Muscle of back (tissue), 11 donors: ENCODE results near the gene DGKQ. TPM values are rescaled to one million over a fixed set of nuclear protein-coding genes. Genes with fewer than 3 reads are reported as not detected.
A peak's percentile ranks its signal among the peaks of the same experiment; 100 is the strongest.

Experiments used
- DNase-seq, 3 donors: peaks; one replicate each; pipeline versions ENCODE4 v3.0.0 to v3.0.0-alpha.2; 2013
- polyA plus RNA-seq, 10 donors: library from polyadenylated mRNA; unstranded; fragments of 120-200 nt; gene quantifications; one replicate each; pipeline ENCODE4 v1.2.1, GENCODE V29; 2013; ENCODE audit not compliant: insufficient read length in 10 of 10

The DGKQ gene
- polyA plus RNA-seq, 10 donors, result 3.4 to 6.1 (median 4.4) TPM

DNA sequence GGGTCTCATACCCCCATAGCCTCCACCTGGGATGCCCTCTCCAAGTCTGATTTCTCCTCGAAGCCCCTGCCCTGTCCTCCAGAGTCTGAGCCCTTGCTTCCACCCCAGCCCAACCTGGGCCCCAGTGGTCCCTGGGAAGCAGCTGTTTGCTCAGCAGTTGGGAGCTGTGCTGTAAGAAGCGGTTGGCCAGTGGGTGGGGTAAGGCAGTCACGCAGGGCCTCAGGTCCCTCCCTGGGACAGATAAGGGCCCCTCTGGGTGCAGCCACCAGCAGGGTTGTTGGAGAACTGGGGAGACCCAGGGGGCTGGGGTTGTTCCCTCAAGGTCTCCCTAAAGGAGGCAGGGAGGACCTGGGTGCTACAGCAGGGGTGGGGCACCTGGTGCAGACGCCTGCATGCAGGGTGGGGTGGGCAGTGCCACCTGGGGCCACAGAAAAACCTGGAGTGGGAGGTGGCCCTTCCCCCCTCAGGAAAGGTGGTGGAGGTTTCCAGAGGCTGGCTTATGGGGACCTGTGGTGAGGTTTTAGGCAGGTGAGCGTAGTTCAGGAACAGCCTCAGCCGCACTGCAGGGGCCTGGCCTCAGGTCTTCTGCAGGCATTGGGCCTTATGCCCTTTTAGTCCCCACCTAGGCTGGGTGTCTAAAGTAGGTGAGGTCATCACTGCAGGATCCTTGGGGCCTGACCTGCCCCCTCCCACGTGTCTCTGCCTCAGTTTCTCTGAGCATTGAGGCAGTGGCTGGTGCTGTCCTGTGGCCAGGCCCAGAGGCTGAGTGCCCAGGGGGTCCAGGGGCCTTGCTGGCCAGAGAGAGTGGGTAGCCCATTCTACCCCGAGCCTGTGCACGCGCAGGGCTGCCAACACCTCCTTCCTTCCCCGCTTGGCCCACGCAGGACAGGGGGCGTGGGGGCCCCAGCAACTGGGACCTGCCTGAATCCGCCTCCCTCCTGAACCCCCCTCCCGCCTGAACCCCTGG is 22.9 kb upstream of the DGKQ start:
- no peak for DNase-seq

DNA sequence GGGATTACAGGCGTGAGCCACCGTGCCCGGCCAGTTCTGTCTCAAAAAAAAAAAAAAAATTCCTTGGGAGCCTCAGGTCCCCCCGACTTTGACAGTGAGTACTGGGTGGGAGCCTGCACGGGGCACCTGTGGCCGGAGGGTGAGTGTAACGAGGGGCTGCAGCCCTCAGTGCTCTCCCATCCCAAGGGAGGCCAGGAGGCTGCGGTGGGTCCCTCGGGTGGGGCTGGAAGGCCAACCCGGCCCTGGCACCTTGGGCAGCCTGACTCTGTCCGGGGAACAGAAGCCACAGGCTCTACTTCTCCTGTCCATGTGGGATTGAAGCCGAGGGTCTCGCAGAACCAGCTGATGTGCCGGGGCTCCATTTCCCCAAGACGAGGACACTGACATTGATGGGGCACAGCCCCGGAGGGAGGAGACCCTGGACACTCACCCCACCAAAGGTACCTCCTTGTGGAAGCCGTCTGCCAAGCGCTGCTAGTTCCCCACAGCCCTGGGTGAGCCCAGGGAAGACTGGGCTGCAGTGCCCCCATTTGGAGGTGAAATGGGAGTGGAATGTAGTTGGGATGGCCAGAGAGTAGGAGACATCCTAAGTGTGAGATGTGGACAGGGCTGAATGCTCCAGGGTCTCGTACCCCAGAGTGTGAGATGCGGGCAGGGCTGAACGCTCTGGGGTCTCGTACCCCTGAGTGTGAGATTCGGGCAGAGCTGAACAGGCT is 22.1 kb upstream of the DGKQ start:
- DNase-seq, result no peak

DNA sequence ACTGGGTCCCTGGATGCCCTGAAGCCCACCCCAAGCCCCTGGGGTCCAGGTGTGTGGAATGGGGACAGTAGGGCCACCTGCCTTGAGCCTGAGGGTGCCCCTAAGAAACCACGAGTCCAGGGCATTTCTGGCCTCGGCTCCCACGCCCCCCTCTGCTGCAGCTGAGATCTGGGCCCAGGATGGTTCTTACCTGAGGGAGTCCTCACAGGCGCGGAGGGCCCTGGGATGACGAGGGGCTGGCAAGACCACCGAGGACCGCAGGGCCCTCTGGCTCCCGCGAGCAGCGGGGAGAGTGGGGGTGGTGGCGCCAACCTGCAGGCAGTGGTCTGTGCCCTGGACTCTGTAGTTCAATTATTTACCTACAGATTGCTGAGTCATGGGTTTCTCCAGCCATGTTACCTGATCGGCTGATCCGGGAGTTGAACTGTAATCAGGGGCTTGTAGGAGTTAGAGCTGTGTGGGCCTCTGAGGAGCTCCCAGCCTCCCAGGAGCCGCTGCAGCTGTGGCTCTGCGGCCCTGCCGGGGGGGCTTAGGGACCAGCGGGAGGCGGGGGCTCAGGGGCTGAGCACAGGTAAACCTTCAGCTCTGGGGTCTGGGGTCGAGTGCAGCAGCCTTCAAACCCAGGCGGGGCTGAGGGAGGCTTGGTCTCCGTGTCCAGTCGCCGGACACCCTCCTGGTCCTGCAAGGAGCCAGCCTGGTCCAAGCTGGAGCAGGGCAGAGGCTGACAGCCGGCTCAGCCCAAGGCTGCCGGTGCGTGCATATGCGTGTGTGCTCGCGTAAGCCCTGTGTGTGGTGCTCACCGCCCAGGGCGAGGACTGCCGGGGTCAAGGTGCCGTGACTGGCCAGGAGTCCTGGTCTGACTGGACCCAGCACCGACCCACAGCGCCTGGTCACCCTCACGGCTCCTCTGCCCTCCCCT is 20.0 kb upstream of the DGKQ start, which contains the start of gene SLC26A1:
Gene SLC26A1, minus strand, starts transcription at position 294 of the 919 bp plus-strand sequence. CDS start 1,701 bp downstream, outside the sequence.
- no peak for DNase-seq

DNA sequence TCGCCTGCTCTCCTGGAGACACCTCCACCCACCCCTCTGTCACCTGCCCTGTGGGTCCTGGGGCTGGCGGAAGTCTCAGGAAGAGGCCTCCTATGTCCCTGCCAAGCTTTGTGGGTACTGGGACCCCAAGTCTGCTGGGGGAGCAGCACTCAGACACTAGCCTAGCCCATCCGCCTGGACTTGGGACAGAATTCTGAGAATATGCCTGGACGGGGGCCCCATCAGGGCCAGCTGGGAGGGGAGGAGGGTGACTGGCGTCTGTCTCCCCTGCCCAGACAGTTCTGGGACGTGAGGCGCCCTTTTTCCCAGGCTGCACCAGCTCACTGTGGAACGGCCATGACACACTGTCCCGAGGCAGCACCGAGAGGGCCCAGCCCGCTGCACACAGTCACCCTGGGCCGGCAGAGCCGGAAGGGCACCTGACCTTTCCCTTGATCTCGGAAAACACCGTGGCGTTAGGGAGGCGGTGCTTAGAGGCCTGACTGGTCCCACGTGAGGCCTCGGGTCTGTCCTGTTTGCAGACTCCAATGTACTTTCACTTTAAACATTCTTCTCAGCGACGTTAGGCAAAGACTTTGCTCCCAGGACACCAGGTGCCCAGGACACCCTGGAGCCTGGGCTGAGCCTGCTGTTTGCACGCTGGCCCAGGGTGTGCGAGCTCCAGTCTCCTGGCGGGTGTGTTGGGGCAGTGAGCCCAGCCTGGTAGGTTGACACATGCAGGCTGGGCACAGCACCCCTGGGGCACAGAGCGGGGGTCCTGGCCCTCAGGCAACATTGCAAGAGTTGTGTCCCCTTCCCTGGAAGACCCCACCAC is 19.1 kb upstream of the DGKQ start:
- no peak for DNase-seq

DNA sequence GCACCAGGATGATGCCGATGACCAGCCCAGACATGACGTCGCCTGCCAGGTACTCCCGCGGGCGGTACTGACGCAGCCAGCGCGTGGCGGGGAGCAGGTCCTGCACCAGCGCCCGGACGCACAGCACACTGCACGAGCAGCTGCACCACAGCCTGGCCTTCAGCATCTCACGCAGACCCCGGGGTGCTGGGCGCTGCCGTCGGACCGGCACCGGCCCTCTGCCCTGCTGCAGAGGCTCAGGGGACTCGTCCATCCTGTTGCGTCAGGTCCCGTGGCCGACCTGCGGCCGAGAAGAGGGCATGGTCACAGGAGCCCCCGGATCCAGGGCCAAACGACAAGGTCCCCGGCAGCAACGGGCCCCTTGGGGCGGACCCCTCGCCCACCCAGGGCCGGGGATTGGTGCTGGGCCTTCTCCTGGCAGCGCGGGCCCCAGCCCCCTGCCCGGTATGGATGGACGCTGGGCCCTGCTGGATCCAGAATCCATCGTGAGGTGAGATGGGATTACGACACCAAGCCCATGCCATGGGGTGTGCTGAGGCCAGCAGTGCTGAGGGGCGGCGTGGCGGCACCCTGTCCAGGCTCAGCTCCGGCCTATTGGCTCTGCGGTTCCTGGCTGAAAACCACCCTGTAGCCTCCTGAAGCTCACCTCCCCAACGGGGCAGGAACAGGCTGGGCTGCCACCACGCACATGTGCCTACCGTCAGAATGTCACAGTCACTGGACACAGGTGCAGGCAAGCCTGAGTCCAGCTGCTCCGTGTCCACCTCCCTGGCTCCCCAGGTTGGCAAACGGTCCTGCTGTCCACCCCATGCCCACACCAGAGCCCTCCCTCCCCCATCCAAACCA is 18.3 kb upstream of the DGKQ start:
- DNase-seq, result no peak

DNA sequence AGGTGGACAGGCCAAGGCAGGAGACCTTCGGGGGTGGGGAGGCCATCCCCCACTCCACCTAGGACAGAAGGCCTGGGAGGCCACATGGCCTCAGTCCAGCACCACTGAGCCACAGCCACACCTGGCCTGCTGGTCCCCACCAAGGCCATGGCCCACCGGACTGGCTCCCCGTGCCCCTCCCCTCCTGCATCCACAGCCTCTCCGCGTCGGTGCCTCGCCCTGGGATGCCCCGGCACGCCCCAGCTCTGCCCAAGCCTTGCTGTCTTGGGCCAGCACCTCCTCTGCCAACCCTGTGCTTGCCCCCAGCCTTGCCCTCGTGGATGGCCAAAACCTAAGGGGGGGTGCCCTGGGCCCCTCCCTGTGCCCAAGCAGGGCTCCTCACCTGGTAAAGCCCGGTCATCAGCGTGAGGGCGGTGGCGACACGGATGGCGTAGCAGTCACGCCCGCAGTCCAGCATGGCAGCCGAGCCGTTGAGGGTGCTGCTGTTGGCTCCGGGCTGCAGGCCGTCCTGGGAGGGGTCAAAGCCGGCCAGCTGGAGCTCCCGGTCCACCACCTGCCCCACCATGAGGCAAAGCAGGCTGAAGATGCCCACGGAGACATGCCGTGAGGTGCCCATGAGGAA is 17.5 kb upstream of the DGKQ start:
- DNase-seq, result no peak

DNA sequence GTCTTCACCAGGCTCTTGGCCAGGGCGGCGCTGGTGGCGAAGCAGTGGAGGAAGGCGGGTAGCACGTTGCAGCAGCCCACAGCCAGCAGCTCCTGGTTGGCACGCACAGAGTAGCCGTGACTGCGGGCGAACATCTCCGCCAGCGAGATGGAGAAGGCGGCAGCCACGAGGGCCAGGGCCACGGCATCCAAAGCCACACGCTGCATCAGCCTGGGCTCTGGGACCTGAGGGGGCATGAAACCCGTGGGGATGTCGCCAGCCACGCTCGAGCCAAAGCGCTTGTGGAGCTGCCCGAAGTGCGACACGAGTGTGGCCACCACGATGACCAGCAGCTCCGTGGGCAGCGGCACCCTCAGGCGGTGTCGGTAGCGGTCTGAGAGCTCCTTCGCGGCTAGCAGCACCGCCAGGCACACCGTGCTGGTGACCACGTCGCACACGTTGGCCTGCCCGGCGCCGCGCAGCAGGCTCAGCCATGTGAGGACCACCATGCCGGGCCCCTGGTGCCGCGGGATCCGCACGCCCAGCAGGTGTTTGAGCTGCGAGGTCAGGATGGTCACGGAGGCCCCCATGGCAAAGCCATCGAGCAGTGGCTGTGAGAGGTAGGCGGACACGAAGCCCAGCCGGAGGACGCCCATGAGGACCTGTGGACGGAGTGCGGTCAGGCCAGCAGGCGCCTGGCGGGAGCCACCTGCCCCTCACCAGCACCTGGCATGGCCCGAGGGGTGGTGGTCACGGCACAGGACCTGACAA is 16.5 kb upstream of the DGKQ start:
- DNase-seq, result no peak

DNA sequence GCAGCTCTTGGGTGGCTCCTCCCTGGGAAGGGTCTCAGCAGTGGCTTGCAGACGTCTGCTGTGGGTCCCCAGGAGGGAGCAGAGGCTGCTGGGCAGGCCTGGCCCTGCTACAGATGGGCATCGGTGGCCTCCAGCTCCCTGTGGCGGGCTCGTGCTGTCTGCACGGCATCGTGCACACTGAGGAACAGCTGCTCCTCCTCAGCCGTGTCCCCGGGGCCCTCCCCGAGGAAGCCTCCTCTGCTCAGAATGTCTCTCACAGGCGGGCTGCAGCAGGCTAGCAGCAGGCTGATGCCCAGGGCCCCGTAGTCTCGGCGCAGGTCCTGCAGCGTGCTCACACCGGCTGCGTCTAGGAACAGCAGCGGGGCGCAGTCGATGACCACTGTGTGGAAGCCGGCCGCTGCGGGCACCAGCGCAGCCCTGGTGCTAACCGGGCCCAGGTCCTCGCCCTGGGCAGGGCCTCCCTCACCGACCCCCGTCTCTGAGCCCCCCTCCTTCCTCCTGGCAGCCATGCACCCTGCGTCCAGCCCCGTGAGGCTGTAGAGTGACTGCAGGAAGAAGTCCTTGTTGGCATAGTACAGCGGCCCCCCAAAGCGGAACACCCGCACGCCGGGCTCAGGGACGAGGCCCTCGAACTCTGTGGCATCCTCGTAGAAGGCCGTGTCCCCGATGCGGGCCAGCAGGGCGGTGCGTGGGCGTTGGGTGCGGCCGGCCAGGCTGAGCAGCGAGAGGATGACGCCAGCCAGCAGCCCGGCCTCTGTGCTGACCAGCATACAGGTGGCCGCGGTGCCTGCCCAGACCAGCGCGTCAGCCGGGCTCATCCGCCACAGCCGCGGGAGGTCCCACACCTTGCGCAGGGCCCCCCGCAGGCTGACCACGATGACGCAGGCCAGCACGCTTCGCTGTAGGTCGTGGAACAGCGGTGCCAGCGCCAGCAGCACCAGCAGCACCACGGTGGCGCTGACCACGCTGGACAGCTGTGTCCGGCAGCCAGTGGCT is 15.7 kb upstream of the DGKQ start:
- DNase-seq, result no peak

DNA sequence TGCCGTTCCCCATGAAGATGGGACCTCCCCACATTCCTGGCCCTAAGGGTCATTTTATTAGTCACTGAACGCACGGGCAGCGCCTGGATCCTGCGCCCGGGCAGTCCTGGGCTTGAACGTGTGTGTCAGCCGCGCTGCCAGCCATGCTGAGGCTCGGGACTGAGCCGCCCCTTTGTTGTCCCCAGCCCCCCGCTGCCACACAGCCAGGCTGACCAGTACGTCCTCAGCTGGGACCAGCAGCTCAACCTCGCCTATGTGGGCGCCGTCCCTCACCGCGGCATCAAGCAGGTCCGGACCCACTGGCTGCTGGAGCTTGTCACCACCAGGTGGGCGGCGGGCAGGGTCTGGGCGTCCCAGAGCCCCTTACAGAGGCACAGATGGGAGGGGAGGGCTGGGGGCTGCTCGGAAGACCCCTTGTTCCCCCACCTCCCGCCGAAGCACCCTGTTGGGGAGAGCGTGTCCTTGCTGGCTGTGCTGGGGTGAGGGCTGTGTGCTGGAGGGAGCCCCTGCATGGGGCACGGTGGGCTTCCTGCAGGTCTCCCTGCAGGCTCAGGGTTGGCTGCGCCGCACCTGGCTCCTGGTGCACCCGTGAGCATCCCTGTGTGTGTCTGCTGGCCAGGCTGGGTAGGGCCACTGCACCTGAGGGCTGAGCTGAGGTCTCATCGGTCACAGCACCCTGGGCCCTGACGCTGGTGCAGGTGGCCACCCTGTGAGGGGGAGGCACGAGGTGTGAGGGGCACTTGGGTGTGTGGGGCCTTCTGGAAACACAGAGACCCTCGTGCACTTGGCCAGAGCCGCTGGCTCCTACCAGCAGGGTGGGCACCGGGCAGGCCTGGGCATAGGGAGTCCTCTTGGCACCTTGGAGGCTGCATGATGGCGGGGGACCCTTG is 14.5 kb upstream of the DGKQ start:
- DNase-seq, result no peak

DNA sequence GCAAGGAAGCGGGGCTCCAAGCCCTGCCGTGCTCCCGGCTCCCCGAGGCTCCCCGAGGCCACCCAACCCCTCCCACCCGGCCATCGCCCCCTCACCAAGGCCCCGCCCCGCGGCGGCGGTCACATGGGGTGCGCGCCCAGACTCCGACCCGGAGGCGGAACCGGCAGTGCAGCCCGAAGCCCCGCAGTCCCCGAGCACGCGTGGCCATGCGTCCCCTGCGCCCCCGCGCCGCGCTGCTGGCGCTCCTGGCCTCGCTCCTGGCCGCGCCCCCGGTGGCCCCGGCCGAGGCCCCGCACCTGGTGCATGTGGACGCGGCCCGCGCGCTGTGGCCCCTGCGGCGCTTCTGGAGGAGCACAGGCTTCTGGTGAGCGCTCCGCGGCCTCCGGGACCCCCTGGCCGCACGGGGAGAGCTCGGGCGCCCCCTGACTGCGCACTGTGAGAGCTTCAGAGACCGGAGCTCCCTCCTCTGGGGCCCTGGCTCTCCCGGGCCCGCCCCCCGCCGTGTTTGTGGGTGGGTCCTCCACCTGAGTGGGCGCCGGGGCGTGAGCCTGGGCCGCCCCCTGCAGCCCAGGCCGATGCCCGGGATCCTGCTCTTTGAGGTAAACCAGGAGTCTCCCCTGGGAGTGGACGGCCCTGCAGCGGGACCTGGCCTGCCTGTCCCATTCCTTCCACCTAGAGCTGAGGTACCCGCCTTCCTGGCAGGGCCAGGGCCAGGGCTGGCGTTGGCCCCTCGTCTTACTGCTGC is 13.7 kb upstream of the DGKQ start, which contains the start of gene IDUA:
Gene IDUA, plus strand, starts transcription at position 166 of the 745 bp plus-strand sequence. Its CDS starts 41 bp downstream, at position 207.
- peak; percentile 47 to 91 (median 84) for DNase-seq

DNA sequence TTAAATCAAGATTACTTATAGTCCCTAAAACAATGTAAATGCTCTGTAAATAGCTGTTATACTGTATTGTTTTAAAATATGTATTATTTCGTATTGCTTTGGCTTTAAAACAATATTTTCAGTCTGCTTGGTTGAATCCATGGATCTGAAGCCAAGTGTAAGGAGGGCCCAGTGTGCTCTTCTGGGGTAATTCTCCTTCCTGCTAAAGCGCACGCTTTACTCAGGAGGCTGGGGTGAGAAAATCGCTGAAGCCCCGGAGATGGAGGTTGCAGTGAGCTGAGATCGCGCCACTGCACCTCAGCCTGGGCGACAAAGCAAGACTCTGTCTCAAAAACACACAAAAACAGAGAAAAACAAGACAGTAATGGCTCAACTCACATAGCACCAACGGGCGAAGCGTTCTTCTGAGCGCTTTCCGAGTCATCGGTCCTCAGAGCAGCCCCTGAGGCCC is 13.1 kb upstream of the DGKQ start:
- no peak for DNase-seq

DNA sequence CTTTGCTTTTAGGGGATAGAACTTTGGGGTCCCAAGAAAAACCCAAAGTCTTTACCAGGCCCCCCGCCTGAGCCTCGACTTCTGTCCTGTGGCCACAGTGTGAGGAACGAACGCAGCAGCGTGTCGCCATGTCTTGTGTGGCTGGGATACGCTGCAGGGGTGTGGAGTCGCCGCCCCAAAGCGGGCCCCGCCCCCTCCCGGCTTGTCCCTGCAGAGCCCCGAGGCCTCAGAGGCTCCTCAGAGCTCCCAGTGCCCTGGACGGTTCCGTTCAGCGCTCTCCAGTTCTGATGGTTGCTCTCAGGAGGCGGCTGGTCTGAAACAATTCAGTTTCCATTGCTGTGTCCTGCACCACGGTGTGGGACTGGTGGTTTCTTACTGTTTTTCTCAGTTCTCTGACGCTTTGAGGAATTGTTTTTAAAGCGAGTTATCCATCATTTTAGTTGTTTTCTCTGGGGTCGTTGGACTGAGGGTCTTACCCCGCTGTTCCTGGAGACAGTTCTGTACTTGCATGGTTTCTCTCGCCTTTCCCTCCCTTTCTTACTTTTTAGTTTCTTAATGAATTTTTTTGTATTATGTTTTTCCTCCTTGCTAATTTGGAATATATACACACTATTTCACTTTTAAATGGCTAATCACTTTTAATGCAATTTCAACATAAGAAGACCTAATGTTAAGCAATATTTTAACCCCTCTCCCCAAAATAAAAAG is 11.9 kb upstream of the DGKQ start:
- no peak for DNase-seq

DNA sequence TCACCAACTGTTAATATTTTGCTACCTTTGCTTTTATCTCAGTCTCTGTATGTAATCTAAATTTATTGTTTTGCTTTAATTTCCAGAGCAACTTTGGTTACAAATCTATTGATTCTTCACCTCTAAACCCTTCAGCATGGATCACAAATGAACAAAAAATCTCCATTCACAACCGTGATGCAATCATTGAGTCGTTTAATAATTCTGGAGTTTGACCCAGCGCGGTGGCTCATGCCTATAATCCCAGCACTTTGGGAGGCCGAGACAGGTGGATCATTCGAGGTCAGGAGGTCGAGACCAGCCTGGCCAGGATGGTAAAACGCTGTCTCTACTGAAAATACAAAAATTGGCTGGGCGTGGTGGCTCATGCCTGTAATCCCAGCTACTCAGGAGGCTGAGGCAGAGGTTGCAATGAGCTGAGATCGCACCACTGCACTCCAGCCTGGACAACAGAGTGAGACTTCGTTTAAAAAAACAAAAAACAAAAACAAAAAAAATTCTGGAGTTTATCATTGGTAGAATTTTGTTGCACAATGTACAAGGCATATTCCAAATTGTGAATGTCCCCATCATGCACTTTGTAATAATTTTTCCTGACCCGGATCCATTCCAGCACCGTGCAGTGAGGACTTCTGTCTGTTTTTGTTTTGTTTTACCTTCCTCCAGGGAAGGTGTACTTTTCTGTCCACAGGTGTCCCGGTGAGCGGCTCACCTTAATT is 11.1 kb upstream of the DGKQ start:
- DNase-seq, result no peak

DNA sequence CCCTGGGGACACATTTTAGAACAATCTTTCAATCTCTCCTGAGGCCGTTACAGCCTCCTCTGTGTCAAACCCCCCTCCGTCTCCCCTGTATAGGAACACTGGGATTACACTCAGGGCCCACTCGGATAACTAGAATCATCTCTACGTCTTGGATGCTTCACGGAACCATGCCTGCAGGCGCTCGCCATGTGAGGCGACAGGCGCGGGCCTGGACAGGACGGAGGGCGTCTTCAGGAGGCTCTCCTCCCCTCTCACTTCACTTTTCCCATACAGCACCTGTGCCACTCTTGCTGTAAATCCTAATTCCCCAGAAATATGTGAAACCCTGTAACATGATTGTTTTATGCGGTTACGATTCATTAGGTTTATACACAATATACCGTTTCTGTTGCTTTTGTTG is 9.4 kb upstream of the DGKQ start:
- no peak for DNase-seq
